GM19395 (cell line): ENCODE data around the gene ANKRD55.
A peak's percentile ranks its signal among the peaks of the same experiment; 100 is the strongest.
"Not testable (repeated sequence)": the region's sequence is repeated elsewhere in the genome, so short reads cannot be mapped to it uniquely, and the experiment has no call there.

Source experiments
- ATAC-seq: cut with Tn5 transposase; IDR thresholded peaks from one replicate; pipeline ENCODE4 v1.9.1; 2021; ENCODE audit warnings: mild to moderate bottlenecking, moderate library complexity; ENCODE audit not compliant: unreplicated experiment

The ANKRD55 gene

GRCh38 chr5:56085193-56085592 lies 147.9 kb downstream of the ANKRD55 start:
- no peak for ATAC-seq

DNA sequence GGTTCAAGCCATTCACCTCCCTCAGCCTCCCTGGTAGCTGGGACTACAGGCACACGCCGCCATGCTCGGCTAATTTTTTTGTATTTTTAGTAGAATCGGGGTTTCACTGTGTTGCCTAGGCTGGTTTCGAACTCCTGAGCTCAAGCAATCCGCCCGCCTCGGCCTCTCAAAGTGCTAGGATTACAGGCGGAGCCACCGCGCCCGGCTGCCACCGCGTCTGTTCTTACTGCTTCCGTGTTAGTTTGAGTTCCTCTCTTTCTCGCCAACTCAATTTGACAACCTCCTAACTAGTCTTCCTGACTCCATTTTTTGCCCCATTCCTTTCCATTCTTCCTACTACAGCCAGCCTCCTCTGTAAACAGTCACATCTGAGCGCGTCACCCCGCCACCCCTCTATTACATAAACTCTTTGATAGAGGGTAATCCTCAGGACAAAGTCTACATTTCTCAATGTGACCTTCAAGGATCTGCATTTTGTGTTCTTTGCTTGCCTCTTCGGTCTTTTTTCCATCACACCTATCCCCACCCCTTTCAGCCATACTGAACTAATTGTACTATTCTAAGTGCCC lies 149.8 kb downstream of the ANKRD55 start:
- no peak for ATAC-seq

GRCh38 chr5:56081053-56081642 lies 152.0 kb downstream of the ANKRD55 start:
- peak; percentile 50 for ATAC-seq

DNA sequence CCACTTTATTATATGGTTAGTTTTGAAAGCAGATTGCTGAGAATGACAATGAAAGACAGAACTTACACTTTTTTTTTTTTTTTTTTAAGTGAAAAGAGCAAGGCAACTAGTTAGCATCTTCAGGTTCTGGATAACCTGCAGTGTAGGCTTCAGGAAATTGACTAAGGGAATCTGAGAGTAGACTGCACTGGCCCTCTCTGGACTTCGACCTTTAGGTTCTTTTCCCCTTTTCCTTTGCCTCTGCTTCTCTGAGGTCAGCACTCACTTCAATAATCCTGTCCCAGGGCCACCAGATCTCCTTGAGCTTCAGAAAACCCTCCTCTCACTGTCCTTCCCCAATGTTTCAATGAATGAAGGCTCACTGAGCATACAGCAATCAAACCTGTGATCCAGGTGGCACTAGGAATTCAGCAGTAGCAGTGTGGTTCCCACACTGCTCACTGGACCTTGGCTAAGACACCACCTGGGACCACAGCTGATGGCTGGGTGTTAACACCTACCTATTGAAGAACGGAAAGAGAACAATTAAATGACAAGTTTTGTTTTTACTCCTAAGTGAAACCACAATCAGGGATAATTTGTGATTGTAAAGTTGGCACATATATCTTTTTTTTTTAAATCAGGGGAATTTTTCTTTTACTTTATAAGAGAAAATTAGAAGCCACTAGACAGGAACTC lies 152.6 kb downstream of the ANKRD55 start:
- peak; percentile 77 for ATAC-seq

DNA sequence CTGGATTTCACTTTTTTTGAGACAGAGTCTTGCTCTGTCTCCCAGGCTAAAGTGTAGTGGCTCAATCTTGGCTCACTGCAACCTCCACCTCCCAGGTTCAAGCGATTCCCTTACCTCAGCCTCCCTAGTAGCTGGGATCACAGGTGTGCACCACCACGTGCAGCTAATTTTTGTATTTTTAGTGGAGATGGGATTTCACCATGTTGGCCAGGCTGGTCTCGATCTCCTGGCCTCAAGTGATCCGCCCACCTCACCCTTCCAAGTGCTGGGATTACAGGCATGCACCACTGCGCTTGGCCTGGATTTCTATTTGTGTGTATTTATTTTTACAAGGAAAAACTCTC lies 154.0 kb downstream of the ANKRD55 start:
- ATAC-seq, result not testable (repeated sequence)

GRCh38 chr5:56078278-56079156 lies 154.6 kb downstream of the ANKRD55 start:
- no peak for ATAC-seq

- ATAC-seq, result no peak
Measured at GRCh38 chr5:56077796-56078233, 155.3 kb downstream of the ANKRD55 start.

GRCh38 chr5:56076486-56076885 lies 156.6 kb downstream of the ANKRD55 start:
- no peak for ATAC-seq

DNA sequence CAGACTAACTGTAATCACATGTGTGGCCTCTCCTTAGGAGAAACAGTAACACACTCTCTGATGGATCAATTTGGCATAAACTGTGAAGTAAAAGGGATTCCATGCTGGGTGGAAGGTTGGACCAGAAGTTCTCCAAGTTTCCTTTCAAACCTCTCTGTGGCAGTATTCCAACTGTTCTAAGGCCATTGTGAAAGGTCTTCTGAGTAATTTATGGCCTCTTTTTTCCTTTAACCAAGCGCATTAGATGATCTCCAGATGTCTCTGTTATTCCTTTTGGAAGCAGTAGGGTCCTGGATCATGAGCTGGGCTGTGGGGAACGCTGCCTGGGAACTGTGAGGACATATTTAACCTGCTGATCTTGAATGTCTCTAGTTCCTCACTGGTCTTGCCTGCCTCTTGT lies 157.8 kb downstream of the ANKRD55 start:
- ATAC-seq, result no peak

GRCh38 chr5:56072863-56073766 lies 160.0 kb downstream of the ANKRD55 start:
- ATAC-seq, result no peak

GRCh38 chr5:56071470-56071869 lies 161.7 kb downstream of the ANKRD55 start:
- no peak for ATAC-seq

GRCh38 chr5:56070851-56071465 lies 162.2 kb downstream of the ANKRD55 start:
- ATAC-seq, result no peak

- no peak for ATAC-seq
Measured at GRCh38 chr5:56069652-56070226, 163.4 kb downstream of the ANKRD55 start.

GRCh38 chr5:56066931-56067450 lies 166.1 kb downstream of the ANKRD55 start:
- no peak for ATAC-seq

- no peak for ATAC-seq
Measured at GRCh38 chr5:56064984-56065383, 168.1 kb downstream of the ANKRD55 start.

GRCh38 chr5:56060276-56061110 lies 172.6 kb downstream of the ANKRD55 start:
- ATAC-seq, result no peak

DNA sequence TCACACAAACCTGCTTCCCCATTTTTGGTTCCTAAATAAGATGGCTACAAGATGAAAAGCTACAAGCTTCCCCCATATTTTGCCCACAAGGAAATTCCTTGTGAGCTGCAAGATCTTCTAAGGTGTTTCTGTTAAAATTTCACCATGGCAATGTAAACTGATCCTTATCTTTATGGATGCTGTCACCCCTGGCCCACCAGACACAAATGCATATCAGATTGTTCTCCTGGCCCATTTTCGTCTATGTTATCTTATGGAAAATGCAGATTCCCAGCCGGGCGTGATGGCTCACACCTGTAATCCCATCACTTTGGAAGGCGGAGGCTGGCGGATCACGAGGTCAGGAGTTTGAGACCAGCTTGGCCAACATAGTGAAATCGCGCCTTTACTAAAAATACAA lies 173.3 kb downstream of the ANKRD55 start:
- no peak for ATAC-seq

DNA sequence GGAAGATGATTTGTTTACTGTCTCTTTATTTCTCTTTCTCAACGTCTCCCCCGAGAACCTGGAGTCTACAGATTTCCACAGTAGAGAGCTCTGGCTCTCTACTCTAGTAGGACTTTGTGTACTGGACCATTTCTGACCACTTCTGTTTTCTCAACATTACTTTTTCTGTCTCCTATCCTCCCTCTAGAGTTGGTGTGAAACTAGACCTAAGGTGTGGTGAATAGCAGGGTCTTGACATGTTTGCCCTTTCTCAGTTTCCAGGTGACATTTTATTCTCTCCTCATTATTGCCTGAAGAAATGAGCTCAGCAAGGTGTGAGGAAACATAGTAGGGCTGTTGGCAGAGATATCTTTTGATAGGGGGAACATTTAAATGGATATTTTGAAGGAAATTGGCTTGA lies 176.3 kb downstream of the ANKRD55 start:
- peak; percentile 80 for ATAC-seq

GRCh38 chr5:56055859-56056258 lies 177.3 kb downstream of the ANKRD55 start:
- ATAC-seq, result no peak
